HepG2 (cell line): Measurements from ENCODE around the gene STK11. TPM values are rescaled to one million over a fixed set of nuclear protein-coding genes. Genes with fewer than 3 reads are reported as not detected.
A peak's percentile ranks its signal among the peaks of the same experiment; 100 is the strongest.

ENCODE experiments used
- ATAC-seq: fragments of 200-7000 bp; cut with Tn5 transposase; 3 replicates; pipeline ENCODE4 v1.9.1; 2020; ENCODE audit warnings: mild to moderate bottlenecking, moderate library complexity
- BruUV-seq: library from RNA; stranded (reverse); fragments of 400-500 nt; replicated peaks from 2 replicates; lab custom pipeline; 2021; lab: Mats Ljungman, UMichigan
- CTCF ChIA-PET: fragments of 300-600 bp; formaldehyde crosslinking; extraction: SDS; loops from one replicate; lab custom pipeline; 2021; ENCODE audit warnings: low total read pairs, inconsistent platforms, low intra/inter-chr PET ratio; lab: Yijun Ruan, JAX
- POLR2A ChIA-PET: fragments of 350-600 bp; sonication (Branson Sonifier 250); formaldehyde crosslinking; loops from one replicate; lab custom pipeline; 2020; ENCODE audit warnings: antibody characterized with exemption, inconsistent platforms; lab: Yijun Ruan, JAX
- DNase-seq: peaks from one replicate; pipeline ENCODE4 v3.0.0-alpha.2; 2015; ENCODE audit warnings: low spot score
- FAIRE-seq: peaks from 3 replicates; lab custom pipeline; 2011; peaks lifted over from hg19 to GRCh38; lab: Jason Lieb, UNC
- H2AFZ ChIP-seq: one replicate; pipeline ENCODE4 v1.6.1; 2011; ENCODE audit warnings: low read length, inconsistent platforms
- H3K27ac ChIP-seq: fragments of 300-600 bp; 3 replicates; pipeline ENCODE4 v1.8.0; 2011; ENCODE audit warnings: mixed run types, mild to moderate bottlenecking, mixed read lengths, low read length, inconsistent platforms; ENCODE audit not compliant: insufficient read depth; ENCODE audit errors: extremely low read length
- H3K27me3 ChIP-seq, 2 experiments: fragments of 200-600 bp in 1 of 2; 2 replicates in 1 of 2; 3 replicates in 1 of 2; pipeline versions ENCODE4 v1.6.0 to v1.8.0; 2011; ENCODE audit warnings: low read length in 2 of 2, mild to moderate bottlenecking in 2 of 2, moderate library complexity in 2 of 2, inconsistent platforms in 1 of 2; ENCODE audit not compliant: insufficient read depth in 2 of 2, control insufficient read depth in 1 of 2
- H3K36me3 ChIP-seq, 2 experiments: fragments of 200-600 bp in 1 of 2; replicated peaks in 1 of 2; 2 replicates in 1 of 2; 3 replicates in 1 of 2; pipeline versions ENCODE4 v1.5.1 to v1.8.0; 2011; ENCODE audit warnings: low read length in 2 of 2, inconsistent platforms in 1 of 2; ENCODE audit not compliant: insufficient read depth in 2 of 2, control insufficient read depth in 1 of 2
- H3K4me1 ChIP-seq: 2 replicates; pipeline ENCODE4 v1.5.1; 2012; ENCODE audit warnings: low read length, inconsistent platforms; ENCODE audit not compliant: insufficient read depth
- H3K4me2 ChIP-seq: 2 replicates; pipeline ENCODE4 v1.6.0; 2011; ENCODE audit warnings: low read depth, low read length, inconsistent platforms
- H3K4me3 ChIP-seq, 3 experiments: fragments of 200-600 bp in 1 of 3; sonication (generic), shearing (Covaris generic) in 1 of 3; replicated peaks in 1 of 3; 2 replicates each; pipeline ENCODE4 v1.5.1; 2011 to 2016; ENCODE audit warnings: low read length in 3 of 3, inconsistent platforms in 2 of 3, low read depth in 2 of 3, mild to moderate bottlenecking in 2 of 3, control low read depth in 1 of 3, mixed read lengths in 1 of 3; ENCODE audit not compliant: insufficient read depth in 1 of 3
- H3K79me2 ChIP-seq: one replicate; pipeline ENCODE4 v1.6.1; 2011; ENCODE audit warnings: low read length, inconsistent platforms; ENCODE audit not compliant: insufficient read depth
- H3K9ac ChIP-seq: 2 replicates; pipeline ENCODE4 v1.6.0; 2011; ENCODE audit warnings: mild to moderate bottlenecking, low read depth, low read length, inconsistent platforms; ENCODE audit not compliant: insufficient read depth
- H3K9me3 ChIP-seq: 2 replicates; pipeline ENCODE4 v1.5.1; 2012; ENCODE audit warnings: mild to moderate bottlenecking, low read length
- H4K20me1 ChIP-seq: 2 replicates; pipeline ENCODE4 v1.6.0; 2011; ENCODE audit warnings: inconsistent platforms, mild to moderate bottlenecking, low read length, moderate library complexity; ENCODE audit not compliant: insufficient read depth
- AGO2 ChIP-seq: fragments of 200-400 bp; formaldehyde crosslinking; optimal IDR thresholded peaks from 2 replicates; pipeline ENCODE3; 2017; ENCODE audit warnings: mild to moderate bottlenecking, low read depth, low read length, moderate library complexity
- GABPB1 ChIP-seq: IDR thresholded peaks from 2 replicates; pipeline ENCODE4 v1.6.1; 2016; ENCODE audit warnings: mild to moderate bottlenecking, missing genetic modification reagents, moderate library complexity, missing compliant biosample characterization
- HOXA3 ChIP-seq: sonication (generic); formaldehyde crosslinking; IDR thresholded peaks from 2 replicates; pipeline ENCODE4 v1.5.0; 2020; ENCODE audit warnings: missing genetic modification reagents
- HOXA9 ChIP-seq: sonication (generic); formaldehyde crosslinking; IDR thresholded peaks from 2 replicates; pipeline ENCODE4 v1.8.1; 2022; ENCODE audit warnings: missing genetic modification reagents, mild to moderate bottlenecking, moderate library complexity, borderline replicate concordance
- MAZ ChIP-seq, 2 experiments: sonication (generic) in 1 of 2; formaldehyde crosslinking in 1 of 2; IDR thresholded peaks; 2 replicates each; pipeline versions ENCODE4 v1.5.0 to v1.6.1; 2012 to 2020; ENCODE audit warnings: low read depth in 2 of 2, mild to moderate bottlenecking in 2 of 2, borderline replicate concordance in 1 of 2, improper control_type of control experiment in 1 of 2, low read length in 1 of 2, missing genetic modification reagents in 1 of 2, moderate library complexity in 1 of 2
- PBX2 ChIP-seq: IDR thresholded peaks from 2 replicates; pipeline ENCODE4 v1.6.1; 2016; ENCODE audit warnings: control low read depth
- POLR2A ChIP-seq, 2 experiments: IDR thresholded peaks; 2 replicates each; pipeline ENCODE4 v1.6.1; 2011; ENCODE audit warnings: low read depth in 2 of 2, low read length in 2 of 2, mild to moderate bottlenecking in 1 of 2, moderate library complexity in 1 of 2; ENCODE audit not compliant: insufficient read depth in 1 of 2
- RBFOX2 ChIP-seq: fragments of 200-400 bp; formaldehyde crosslinking; IDR thresholded peaks from 2 replicates; pipeline ENCODE4 v1.6.1; 2017; ENCODE audit warnings: low read depth, mild to moderate bottlenecking, low read length
- SAP130 ChIP-seq: IDR thresholded peaks from 2 replicates; pipeline ENCODE4 v1.6.1; 2016; ENCODE audit warnings: low read depth
- SP2 ChIP-seq: sonication (generic); formaldehyde crosslinking; IDR thresholded peaks from 2 replicates; pipeline ENCODE4 v1.5.1; 2020; ENCODE audit warnings: mild to moderate bottlenecking, missing genetic modification reagents
- XRCC5 ChIP-seq: fragments of 200-400 bp; formaldehyde crosslinking; optimal IDR thresholded peaks from 2 replicates; pipeline ENCODE3; 2017; ENCODE audit warnings: mild to moderate bottlenecking, low read length
- ZBTB33 ChIP-seq: sonication (generic); formaldehyde crosslinking; IDR thresholded peaks from 2 replicates; pipeline ENCODE4 v1.4.0; 2020; ENCODE audit warnings: missing genetic modification reagents
- ZBTB38 ChIP-seq: sonication (generic); formaldehyde crosslinking; IDR thresholded peaks from 2 replicates; pipeline ENCODE4 v1.5.1; 2020; ENCODE audit warnings: mild to moderate bottlenecking, missing genetic modification reagents
- ZNF687 ChIP-seq: sonication (generic); formaldehyde crosslinking; IDR thresholded peaks from 2 replicates; pipeline ENCODE4 v1.5.1; 2020; ENCODE audit warnings: mild to moderate bottlenecking, missing genetic modification reagents, moderate library complexity
- ZNF782 ChIP-seq: sonication (generic); formaldehyde crosslinking; IDR thresholded peaks from 2 replicates; pipeline ENCODE4 v1.4.0; 2020; ENCODE audit warnings: missing genetic modification reagents, mild to moderate bottlenecking, borderline replicate concordance
- WGBS: methylation state at CpG from one replicate; pipeline ENCODE4 v1.1.6; 2017; ENCODE audit warnings: low lambda C conversion rate; 5-methylcytosine and 5-hydroxymethylcytosine counted together
- in situ Hi-C: cut with HindIII; loops from 2 replicates; pipeline ENCODE4 v1.10.0; 2017; ENCODE audit warnings: low pct_unique_long_range_greater_than_20kb; ENCODE audit not compliant: extremely low pct_ligation_motif_present
- intact Hi-C: fragments of 100-400 bp; cut with micrococcal nuclease; formaldehyde crosslinking; loops from one replicate; pipeline ENCODE4 v1.10.0; 2022; ENCODE audit not compliant: unreplicated experiment
- polyA plus RNA-seq, 8 experiments: library from polyadenylated mRNA; depleted of rRNA in 3 of 8; stranded (reverse) in 7 of 8; unstranded in 1 of 8; fragments of >200 nt; fragmentation: Illumina TruSeq in 4 of 8; extraction: Trizol in 4 of 8; gene quantifications; 2 replicates each; pipeline versions ENCODE4 v1.2.1 to v1.2.3, GENCODE V29; 2011 to 2016; ENCODE audit warnings: low read depth in 4 of 8, missing spikeins in 1 of 8, mixed read lengths in 1 of 8; ENCODE audit not compliant: insufficient read depth in 1 of 8
- total RNA-seq, 5 experiments: library from RNA; depleted of rRNA; stranded (reverse); fragments of >200 nt; fragmentation: Illumina TruSeq; extraction: Trizol; gene quantifications; 2 replicates each; pipeline ENCODE4 v1.2.3, GENCODE V29; 2016; ENCODE audit warnings: low read depth in 1 of 5

STK11 gene
- total and polyA plus RNA-seq, 2 of the 13 experiments (the other 11 are each of a cell fraction or from before 2014, with no cell fraction given) = 27.5 to 43.6 TPM

GRCh38 chr19:1211494-1212234, 6.1 kb downstream of the STK11 start:
- peaks cover 13 to 25% of the 10 kb centered on the region in 2 experiments; a peak in 4 of 5 replicates for H3K36me3 ChIP-seq
- no peaks in the 10 kb centered on the region for H3K9me3 ChIP-seq
- 93% methylated on average over 24 of the region's 33 CpGs for WGBS
- H3K27ac ChIP-seq = no peak overlapping the region
- no TSS peak for BruUV-seq
- in situ Hi-C loops (no loop called here), intact Hi-C loops (no loop called here)
- H2AFZ ChIP-seq = no peak overlapping the region
- peaks cover 45% of the 10 kb centered on the region for H3K4me1 ChIP-seq
- no peaks in the 10 kb centered on the region; a peak in 1 of 5 replicates for H3K27me3 ChIP-seq
- peaks cover 90% of the 10 kb centered on the region for H3K79me2 ChIP-seq
- POLR2A ChIA-PET = interaction anchor here (0.7 kb wide), 2 partner anchors 26 to 35 kb away, joined by 4 to 5 read pairs; no protein-coding TSS in a partner anchor
- H3K9ac ChIP-seq = 0 out of 2 replicates have a peak overlapping the region, but pooled peaks have one; percentile 22
- CTCF ChIA-PET = no interaction called here
- FAIRE-seq = no peak
- peak; percentile 38; the same call in 1 of the 2 replicates for TF ChIP-seq PBX2 (CRISPR knock-in tag)
- TF ChIP-seq ZBTB38 (CRISPR knock-in tag) = peak; percentile 78
- no peak for TF ChIP-seq MAZ (IDR thresholded peaks at IDR 0.05; ENCODE audit: borderline replicate concordance, low read depth, low read length)
- TF ChIP-seq MAZ (CRISPR knock-in tag; IDR thresholded peaks at IDR 0.05; ENCODE audit: low read depth) = no peak
- no peak for TF ChIP-seq SAP130 (CRISPR knock-in tag)
- TF ChIP-seq POLR2A (IDR thresholded peaks at IDR 0.05; ENCODE audit: insufficient read depth in 1 of 2, low read depth in 2 of 2, low read length in 2 of 2) = no peak
- TF ChIP-seq GABPB1 (CRISPR knock-in tag) = peak; percentile 38; the same call in 1 of the 2 replicates
- peak; percentile 25; the same call in 1 of the 2 replicates for TF ChIP-seq ZNF687 (CRISPR knock-in tag)
- TF ChIP-seq HOXA9 (CRISPR knock-in tag) = no peak
- peak; percentile 65 for TF ChIP-seq RBFOX2
- peak; percentile 69 for TF ChIP-seq AGO2
- TF ChIP-seq HOXA3 (CRISPR knock-in tag) = peak; percentile 21; the same call in 1 of the 2 replicates
- peak; percentile 35; the same call in 1 of the 2 replicates for TF ChIP-seq SP2
- peak; percentile 98 for TF ChIP-seq ZBTB33
- TF ChIP-seq ZNF782 (CRISPR knock-in tag) = no peak
- TF ChIP-seq XRCC5 = no peak
- ATAC-seq = no peak
- H3K4me3 ChIP-seq = no peak overlapping the region; a peak in 1 of 6 replicates
- peaks cover 53% of the 10 kb centered on the region for H4K20me1 ChIP-seq
- DNase-seq = no peak
- no peak overlapping the region for H3K4me2 ChIP-seq
